ENCODE results near the gene PANK3.
"Not testable (repeated sequence)": the region's sequence is repeated elsewhere in the genome, so short reads cannot be mapped to it uniquely, and the experiment has no call there.

The PANK3 gene

DNA sequence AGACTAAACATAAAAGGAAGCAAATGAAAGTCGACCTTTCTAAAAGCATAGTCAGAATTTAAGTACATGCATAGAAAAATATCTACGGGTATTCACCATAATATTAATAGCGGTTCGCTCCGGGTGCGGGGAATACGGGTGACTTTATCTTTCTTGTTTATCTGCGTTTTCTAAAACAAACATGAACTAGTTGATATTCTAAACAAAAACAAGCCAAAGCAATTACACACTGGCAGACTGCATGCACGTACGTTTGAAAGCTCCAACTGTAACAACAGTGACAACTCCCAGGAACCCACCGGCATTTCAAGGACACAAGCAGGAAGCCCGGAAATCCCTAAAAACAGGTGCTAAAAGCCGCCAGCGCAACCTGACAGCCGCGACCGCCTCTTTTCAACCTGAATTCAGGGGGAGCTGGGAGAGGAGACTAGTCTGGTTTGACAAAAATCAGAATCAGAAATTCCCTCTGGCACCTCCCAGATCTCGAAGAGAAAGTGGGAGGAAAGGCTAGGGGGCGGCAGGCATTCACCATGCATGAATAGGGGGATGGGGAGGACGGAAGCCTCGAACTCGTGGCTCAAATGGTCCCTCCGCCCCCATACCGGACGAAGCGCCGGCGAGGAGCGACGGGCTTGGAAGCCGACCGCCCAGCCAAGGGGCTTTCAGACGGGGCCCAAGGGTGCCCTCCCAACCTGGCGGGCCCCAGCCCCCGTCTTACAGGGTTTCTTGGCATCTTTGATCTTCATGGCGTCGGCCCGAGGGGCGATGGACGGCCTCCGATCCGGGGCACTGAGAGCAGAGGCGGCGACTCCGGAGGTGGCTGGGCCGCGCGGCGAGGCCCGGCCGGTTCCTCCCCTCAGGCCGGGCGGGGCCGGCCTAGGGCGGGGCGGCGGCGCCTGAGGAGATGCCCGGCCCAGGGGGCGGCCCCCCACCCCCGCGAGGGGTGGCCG, at the start of gene PANK3:
PANK3 (minus strand) TSS at position 831 of the 950 bp plus-strand sequence; CDS start at position 746, 85 bp downstream.
- no peak for DNase-seq

DNA sequence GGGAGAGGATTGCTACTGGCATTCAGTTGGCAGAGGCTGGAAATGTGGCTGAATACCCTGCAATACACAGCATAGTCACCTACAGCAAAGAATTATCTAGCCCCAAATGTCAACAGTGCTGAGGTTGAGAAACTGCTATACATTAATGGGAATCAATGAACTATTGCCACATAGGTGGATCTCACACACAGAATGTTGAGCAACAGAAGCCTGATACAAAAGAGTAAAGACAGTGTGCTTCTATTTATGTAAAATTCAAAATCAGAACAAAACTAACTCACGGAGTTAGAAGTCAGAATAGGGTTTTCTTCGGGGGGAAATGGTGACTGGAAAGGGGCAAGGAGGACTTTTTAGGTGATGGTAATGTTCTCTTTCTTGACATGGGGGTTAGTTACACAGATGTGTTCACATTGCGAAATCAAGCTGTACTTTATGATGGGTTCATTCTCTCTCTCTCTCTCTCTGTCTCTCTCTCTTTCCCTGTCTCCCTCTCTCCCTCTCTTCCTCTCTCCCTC, 45.7 kb upstream of the PANK3 start:
- DNase-seq, result no peak

DNA sequence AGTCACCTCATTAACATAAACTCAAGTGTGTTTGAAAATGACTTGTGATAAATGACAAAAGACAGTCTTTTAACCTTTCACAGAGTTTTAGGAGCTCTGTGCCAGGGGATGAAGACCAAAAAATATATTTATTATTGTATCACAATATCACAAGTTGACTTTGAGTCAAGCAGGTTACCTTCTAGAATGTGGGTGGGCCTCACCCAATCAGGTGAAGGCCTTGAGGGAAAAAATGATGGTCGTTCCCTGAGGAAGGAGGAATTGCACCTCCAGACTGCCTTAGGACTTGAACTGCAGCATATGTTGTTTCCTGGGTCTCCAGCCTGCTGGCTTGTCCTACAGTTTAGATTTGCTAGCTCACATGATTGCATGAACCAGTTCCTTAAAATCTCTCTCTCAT, 41.6 kb upstream of the PANK3 start:
- DNase-seq, result no peak

DNA sequence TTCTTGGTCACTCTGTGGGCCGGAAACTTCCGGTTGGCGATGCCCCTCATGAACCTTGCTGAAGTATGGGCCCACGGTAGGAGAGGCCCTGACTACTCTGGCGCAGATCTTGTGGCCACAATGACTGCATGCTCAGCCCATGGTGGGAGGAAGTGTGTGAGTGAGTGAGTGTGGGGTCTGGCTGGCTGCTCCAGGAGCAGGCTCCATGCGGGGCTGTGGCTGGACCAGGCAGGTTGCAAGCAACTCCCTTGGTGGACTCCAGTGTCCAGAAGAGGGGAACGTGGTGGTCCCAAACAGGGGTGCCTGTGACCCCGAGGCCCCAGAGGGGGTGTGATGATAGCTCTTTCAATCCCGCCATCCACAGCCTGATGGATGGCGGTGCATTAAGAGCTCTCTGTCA, 35.5 kb upstream of the PANK3 start:
- no peak for DNase-seq

DNA sequence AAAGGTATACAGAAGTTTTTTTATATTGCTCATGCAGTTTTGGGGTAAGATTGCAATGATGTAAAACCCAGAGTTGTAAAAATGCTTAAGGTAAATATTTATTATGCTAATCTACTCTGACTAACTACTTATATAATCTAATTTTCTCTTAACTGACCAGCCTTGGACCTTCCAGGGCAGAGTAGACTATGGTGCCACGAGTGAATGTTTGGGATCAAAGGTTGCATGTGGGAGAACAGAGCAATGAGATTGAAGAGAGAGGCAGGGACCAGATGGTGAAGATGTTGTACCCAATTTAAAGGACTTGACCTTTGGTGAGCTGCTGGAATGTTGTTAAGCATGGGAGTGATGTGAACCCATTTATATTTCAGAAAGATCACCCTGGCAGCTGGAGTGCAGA, 34.8 kb upstream of the PANK3 start:
- DNase-seq, result no peak

DNA sequence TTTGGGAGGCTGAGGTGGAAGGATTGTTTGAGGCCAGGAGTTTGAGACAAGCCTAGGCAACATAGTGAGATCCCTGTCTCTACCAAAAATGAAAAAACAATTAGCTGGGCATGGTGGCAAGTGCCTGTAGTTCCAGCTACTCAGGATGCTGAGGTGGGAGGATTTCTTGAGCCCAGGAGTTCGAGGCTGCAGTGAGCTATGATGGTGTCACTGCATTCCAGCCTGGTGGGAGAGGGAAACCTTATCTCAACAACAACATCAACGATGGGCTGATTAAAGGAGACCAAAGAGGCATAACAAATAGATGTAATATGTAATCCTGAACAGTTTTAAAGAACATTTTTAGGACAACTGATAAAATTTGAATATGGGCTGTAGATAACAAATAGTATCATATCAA, 34.2 kb upstream of the PANK3 start:
- no peak for DNase-seq

DNA sequence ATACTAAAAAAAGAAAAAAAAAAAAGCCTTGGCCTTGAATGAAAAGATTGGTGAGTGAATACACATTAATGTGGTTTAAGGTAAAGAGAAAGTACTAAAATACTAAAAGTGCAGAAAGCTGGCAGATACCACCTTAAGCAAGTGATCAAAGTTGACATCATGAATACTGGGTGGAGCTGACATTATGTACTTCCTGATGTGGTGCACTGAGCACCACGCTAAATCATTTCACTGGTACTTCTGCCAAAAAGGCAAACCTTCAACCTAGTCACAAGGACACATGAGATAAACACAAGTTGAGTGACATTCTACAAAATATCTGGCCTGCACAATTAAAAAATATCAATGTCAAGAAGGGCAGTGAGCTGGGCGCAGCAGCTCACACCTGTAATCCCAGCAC, 33.8 kb upstream of the PANK3 start:
- DNase-seq, result no peak

DNA sequence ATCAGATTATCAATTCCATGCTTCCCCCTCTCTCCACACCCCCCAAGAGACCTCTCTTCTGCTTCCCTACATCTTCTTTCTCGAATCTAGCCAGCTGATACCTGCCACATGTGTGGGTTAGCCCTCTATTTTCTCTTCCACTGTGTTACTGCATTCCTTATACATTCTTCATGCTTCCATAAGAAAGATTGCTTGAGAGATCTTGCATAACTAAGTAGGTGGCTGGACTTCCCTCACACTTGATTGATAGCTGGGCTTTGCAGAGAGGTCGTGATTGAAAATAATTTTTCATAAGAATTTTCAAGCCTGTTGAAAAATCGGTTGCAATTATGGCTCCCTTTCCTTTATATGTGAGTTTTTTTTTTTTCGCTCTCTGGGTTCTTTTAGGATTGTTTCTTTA, 33.0 kb upstream of the PANK3 start:
- DNase-seq, result no peak

DNA sequence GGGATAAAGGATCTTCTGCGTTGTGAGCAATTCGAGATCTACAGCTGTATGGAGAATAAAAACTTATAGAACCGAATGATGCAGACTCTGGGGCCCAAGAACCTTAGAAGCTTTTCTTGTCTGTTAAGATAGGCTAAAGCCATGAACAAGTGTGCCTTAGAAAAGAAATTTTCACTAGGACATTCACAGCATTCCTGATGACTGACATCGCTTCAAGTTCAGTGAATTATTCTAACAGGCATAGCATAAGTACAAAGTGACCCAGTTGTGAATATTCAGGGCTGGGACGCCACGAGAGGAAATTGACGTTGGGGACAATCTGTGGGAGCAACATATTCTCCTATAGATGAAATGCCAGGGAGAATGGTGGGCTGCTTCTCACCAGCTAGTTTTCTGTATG, 32.0 kb upstream of the PANK3 start:
- DNase-seq, result no peak

DNA sequence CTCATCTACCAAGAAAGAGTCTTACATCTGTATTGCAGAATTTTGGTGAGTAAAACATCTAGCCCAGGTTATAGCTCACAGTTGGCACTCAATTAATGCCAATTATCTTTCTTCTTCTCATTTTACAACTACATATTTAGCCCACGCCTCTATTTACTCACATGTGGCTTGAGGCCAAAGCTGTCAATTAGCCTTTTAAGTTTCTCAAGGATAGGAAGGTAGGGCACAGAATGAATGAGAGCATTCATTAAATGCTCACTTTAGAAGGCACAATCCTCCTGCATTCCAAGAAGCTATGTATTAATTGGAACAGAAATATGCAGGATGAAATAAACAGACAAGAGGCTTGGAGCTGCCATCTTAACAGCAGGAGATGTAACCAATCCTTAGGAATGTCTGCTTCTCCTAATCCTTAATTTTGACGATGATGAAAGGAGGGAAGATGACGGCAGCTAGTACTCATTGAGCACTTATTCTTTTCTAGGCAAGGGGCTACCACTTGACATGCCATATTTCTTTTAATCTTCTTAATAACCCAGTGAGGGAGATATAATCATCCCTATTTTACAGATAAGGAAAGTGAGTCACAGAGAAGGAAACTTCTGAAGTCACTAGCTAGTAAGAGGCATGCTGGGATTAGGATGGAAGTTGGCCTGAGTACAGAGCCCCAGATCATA, 30.8 kb upstream of the PANK3 start:
- no peak for DNase-seq

DNA sequence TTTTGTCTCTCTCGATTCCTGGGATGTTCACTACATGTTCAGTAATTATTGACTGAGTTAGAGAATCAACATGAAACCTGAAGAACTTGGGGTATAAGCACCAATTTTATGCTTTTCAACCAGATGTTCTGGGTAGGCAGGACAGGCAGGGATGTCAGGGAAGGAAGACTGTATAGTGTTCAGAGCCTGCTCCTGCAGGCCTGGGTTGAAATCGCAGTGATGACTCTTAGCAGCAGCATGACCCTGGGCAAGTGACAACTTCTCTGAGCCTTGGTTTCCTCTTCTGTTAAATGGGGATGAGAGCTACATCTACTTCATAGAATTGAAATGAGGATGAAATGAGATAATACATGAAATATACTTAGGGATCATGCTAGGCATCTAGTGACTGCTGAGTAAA, 29.7 kb upstream of the PANK3 start:
- no peak for DNase-seq

DNA sequence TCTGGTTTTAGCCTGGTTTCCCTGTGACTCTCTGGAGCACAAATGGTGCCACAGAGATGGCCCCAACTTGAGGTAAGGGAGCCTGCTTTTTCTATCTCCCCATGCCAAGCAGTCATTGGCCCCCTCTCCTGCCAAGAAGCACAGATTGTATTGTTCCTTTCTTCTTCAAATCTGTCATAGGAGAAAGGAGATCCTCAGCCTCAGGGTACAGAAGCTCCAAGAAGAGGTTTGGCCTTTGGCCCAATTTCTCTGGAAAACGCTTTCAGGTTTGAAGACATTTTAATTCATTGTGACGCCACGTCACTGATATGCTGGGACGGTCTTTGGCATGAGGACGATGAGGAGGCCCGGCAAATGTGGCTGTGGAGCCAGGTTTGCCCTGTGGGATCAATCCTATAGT, 29.2 kb upstream of the PANK3 start:
- DNase-seq, result no peak

DNA sequence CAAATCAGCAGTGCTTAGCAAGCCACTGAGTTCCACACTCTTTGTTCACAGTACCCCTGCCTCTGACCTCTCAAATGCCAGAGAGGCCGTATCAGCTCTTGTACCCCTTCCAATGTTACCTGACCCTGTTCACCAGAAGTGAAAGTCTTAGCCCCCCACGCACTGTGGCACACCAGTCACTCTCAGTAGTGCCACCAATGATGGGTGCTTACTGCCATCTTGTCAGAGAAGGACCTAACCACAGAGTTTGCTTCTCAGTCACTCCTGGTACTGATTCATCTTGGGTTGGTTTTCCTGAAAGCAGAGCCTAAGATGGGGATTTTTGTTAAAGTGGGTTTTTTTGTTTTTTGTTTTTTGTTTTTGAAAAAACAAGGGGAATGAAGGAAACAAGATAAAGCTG, 28.8 kb upstream of the PANK3 start:
- no peak for DNase-seq

DNA sequence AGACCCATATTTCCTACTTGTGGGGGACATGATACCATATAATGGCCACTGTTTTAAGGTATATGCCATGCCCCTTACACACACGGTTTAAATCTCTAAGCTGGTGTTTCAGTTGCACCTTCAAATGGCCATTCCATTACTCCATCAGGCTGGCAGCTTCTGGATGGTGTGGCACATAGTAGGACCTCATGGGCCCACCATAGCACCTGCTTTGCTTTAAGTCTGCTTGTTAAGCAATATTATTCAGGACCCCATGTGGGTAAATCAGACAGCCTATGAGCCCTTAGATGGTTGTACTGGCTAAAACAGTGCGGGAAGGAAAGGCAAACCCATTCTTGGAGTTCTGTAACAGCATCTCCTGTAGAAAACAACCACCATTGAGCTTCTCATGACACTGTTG, 27.4 kb upstream of the PANK3 start:
- DNase-seq, result no peak

DNA sequence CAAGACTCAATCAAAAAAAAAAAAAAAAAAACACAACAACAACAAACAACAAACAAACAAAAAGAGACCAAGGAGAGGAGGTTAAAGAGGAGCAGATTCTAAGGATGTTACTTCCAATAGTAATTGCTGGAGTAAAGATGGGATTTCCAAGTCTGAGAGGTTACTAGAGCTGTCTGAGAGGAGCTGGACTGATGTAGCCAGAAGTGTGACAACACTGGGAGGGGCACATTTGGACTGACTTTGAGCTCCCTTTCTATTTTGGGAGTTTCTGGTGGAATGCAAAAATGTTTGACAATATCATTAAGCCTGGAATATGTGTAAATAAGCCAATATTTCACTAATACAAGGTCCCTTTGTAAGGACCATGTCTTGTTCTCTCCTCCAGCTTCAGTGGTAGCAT, 25.3 kb upstream of the PANK3 start:
- DNase-seq, result no peak

DNA sequence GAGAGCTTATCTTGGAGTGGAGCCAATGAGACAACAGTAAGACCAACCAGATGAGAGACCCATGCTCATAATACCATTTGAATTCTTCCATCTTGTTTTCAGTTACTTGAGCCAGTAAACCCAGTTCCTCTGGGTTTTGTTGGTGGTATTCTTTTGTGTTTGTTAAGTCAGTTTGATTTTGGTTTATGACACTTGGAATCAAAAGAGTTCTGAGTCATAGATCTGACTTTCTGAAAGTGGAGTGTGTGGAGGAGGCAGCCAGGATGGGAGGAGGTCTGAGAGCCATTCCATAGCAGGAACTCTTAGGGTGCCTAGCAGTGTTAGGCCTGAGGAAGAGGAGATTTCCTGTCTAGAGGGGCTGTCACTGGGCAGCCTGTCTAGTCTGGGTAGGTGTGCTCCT, 24.6 kb upstream of the PANK3 start:
- no peak for DNase-seq

DNA sequence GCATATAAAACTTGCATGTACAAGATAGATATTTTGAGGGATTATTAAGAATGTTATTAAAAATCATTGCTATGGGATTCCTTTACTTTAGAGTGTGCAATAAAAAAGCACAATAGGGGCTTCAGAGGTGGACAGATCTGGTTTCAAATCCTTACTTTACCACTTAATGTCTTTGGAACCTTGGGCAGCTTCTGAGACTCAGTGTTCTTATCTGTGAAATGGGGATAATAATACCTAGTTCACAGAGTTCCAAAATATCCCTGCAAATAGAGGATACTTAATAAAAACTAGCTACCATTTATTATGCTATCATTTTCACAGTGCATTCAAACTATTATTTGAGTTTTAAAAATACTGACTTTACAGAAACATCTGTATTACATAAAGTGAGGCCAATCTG, 23.3 kb upstream of the PANK3 start:
- DNase-seq, result no peak

DNA sequence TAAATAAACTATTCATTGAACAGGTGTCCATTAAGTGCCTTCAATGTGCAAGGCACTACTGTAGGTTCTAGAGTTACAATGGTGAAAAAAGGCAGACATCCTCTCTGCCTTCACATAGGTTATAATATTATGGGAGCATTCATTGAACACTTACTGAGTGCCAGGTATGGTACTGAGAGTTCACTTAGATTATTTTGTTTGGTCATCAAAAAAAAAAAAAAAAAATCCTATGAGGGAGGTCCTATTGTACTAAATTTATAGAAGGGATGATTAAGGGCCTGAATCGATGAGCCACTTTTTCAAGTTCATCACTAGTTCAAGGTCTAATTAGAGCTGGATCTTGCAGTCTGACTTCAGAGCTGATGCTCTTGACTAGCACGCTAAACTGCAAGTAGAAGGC, 22.8 kb upstream of the PANK3 start:
- no peak for DNase-seq

DNA sequence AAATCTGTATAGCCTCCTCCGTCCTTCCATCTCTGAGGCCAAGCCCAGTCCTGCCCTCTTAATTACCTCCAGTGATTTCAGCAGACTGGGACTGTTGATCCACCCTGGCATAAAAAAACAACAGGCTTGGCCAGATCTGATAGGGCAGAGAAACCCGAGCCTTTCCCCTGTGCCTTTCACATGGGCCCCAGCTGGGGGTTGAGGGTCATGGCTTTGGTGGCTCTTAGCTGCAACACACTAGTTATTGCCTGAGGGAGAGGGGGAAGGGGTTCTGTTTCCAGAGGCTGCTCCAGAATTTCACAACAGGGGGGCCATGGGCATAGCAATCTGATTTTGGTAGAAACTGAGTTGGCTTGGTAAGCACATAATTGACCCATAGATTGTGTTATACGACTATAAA, 21.2 kb upstream of the PANK3 start:
- DNase-seq, result no peak

DNA sequence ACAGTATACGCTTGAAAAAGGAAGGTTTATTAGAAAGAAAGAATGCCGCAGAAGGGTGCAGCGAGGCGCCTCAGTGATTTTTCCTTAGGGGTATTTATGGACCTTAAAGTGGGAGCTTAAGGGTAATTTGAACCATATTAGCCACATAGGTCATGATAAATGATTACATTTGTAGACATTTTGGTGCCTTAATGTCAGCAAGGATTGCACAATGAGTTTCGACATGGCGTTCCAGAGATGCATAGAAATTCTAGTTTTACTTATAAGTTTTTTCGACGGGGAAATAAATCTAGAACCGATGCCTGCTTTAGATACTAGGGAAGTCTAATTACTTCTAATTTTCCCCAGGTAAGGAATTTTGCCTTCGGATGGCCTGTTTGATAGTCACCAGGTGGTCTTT, 20.7 kb upstream of the PANK3 start:
- no peak for DNase-seq

DNA sequence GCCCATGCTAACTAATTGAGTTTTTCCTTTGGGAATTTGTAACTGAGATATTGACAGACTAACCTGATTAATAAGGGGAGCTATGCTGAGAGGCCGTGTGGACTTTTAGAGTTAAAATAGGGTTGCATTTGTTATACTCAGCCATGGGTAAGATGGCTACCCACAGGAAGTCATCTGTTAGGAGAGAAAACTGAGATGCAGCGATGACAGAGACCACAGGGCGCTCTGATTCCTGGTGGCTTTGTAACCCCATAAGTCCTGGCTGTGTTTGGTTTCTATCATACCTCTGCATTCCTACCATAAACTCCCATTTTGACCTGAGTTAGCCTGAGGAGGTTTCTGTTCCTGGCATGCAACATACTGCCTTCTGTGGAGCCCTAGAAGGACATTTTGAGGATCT, 19.5 kb upstream of the PANK3 start:
- DNase-seq, result no peak

DNA sequence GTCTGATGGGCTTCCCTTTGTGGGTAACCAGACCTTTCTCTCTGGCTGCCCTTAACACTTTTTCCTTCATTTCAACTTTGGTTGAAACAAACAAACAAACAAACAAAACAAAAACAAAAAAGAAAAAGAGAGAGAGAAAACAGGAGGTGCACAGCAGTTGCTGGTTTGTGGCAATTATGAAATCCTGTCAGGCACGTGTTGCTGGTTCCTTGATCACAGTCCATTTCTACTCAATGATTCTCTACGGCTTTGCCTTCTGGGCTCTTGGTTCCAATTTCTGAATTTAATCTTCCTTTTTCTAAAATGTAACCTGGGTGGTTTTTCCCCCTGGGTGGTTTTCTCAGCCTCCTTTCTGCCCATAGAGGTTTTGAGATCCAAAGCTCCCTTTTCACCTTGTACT, 17.8 kb upstream of the PANK3 start:
- no peak for DNase-seq

DNA sequence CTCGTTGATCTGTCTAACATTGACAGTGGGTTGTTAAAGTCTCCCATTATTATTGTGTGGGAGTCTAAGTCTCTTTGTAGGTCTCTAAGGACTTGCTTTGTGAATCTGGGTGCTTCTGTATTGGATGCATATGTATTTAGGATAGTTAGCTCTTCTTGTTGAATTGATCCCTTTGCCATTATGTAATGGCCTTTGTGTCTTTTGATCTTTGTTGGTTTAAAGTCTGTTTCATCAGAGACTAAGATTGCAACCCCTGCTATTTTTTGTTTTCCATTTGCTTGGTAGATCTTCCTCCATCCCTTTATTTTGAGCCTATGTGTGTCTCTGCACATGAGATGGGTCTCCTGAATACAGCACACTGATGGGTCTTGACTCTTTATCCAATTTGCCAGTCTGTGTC, 17.0 kb upstream of the PANK3 start:
- DNase-seq, result not testable (repeated sequence)

DNA sequence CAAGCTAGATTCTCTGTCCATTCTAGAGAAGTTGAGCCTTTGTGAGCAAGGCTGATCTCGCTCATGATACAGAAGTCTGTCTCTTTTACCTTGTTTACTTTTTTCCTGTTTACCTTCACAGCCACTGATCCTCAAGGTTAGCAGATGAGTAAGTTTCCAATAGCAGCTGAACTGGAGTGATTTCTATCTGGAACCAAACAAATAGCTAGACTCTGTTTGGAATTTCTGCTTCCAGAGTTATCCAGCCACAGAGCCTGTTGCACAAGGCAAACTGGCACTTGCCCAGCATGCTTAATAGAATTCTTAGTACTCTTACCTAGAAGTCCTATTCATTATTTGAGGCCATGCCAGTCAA, 12.8 kb upstream of the PANK3 start:
- no peak for DNase-seq

All from femur (tissue), 1 donor.